HG02884 (cell line): ENCODE measurements around the gene KRTAP5-1.
A peak's percentile ranks its signal among the peaks of the same experiment; 100 is the strongest.
"Not testable (repeated sequence)": the region's sequence is repeated elsewhere in the genome, so short reads cannot be mapped to it uniquely, and the experiment has no call there.

ENCODE experiments used
- ATAC-seq: cut with Tn5 transposase; IDR thresholded peaks from one replicate; pipeline ENCODE4 v1.9.1; 2021; ENCODE audit warnings: mild to moderate bottlenecking, moderate library complexity; ENCODE audit not compliant: unreplicated experiment

KRTAP5-1 gene

GRCh38 chr11:1584661-1585370 is at the start of gene KRTAP5-1:
Gene KRTAP5-1 (minus strand): TSS chr11:1585283. CDS start chr11:1585249, 34 bp downstream.
- not testable (repeated sequence) for ATAC-seq

- ATAC-seq: no peak
These were observed 48.8 kb upstream of the KRTAP5-1 start for GRCh38 chr11:1633864-1634263.

- ATAC-seq: no peak
These were observed 47.1 kb upstream of the KRTAP5-1 start for GRCh38 chr11:1632053-1632714.

GRCh38 chr11:1631066-1631568 is 46.0 kb upstream of the KRTAP5-1 start:
- no peak for ATAC-seq

- ATAC-seq: no peak
These were observed 45.2 kb upstream of the KRTAP5-1 start for GRCh38 chr11:1630271-1630670.

- ATAC-seq: no peak
These were observed 44.5 kb upstream of the KRTAP5-1 start, which contains the start of gene KRTAP5-5 for GRCh38 chr11:1629326-1630185. Gene KRTAP5-5 (plus strand): TSS chr11:1629775. CDS start chr11:1629841, 66 bp downstream.

- ATAC-seq: no peak
These were observed 43.6 kb upstream of the KRTAP5-1 start for GRCh38 chr11:1628506-1629325.

GRCh38 chr11:1625541-1625940 is 40.5 kb upstream of the KRTAP5-1 start:
- no peak for ATAC-seq

GRCh38 chr11:1624621-1625020 is 39.5 kb upstream of the KRTAP5-1 start:
- ATAC-seq: no peak

- ATAC-seq: no peak
These were observed 38.6 kb upstream of the KRTAP5-1 start for GRCh38 chr11:1623716-1624115.

- no peak for ATAC-seq
These were observed 37.0 kb upstream of the KRTAP5-1 start, which contains the start of gene KRTAP5-4 for GRCh38 chr11:1622086-1622485. Gene KRTAP5-4 (minus strand): TSS chr11:1622138. CDS start chr11:1622093, 45 bp downstream.

- no peak for ATAC-seq
These were observed 34.4 kb upstream of the KRTAP5-1 start for GRCh38 chr11:1619449-1619848.

- ATAC-seq: no peak
These were observed 33.1 kb upstream of the KRTAP5-1 start for GRCh38 chr11:1618231-1618630.

- ATAC-seq: no peak
These were observed 23.3 kb upstream of the KRTAP5-1 start, which contains the start of gene KRTAP5-3 for GRCh38 chr11:1608363-1608762. Gene KRTAP5-3 (minus strand): TSS chr11:1608463. CDS start chr11:1608385, 78 bp downstream.

- not testable (repeated sequence) for ATAC-seq
These were observed 22.8 kb upstream of the KRTAP5-1 start for GRCh38 chr11:1607901-1608300.

- not testable (repeated sequence) for ATAC-seq
These were observed 22.2 kb upstream of the KRTAP5-1 start for GRCh38 chr11:1607156-1607845.

- peak; percentile 74 for ATAC-seq
These were observed 20.8 kb upstream of the KRTAP5-1 start for GRCh38 chr11:1605923-1606322.

- no peak for ATAC-seq
These were observed 19.6 kb upstream of the KRTAP5-1 start for GRCh38 chr11:1604711-1605110.

- ATAC-seq: no peak
These were observed 19.1 kb upstream of the KRTAP5-1 start for GRCh38 chr11:1604181-1604580.
